Caco-2 (cell line): ENCODE measurements around the gene GRAMD2B. TPM values are rescaled to one million over a fixed set of nuclear protein-coding genes. Genes with fewer than 3 reads are reported as not detected.
A peak's percentile ranks its signal among the peaks of the same experiment; 100 is the strongest.

Source experiments
- BruUV-seq: library from RNA; stranded (reverse); fragments of 400-500 nt; replicated peaks from 2 replicates; lab custom pipeline; 2021; lab: Mats Ljungman, UMichigan
- CTCF ChIA-PET: fragments of 300-600 bp; sonication (Branson Sonifier 250); formaldehyde crosslinking; loops from one replicate; lab custom pipeline; 2022; ENCODE audit warnings: antibody characterized with exemption; lab: Charles Lee
- POLR2A ChIA-PET: fragments of 300-600 bp; sonication (Branson Sonifier 250); formaldehyde crosslinking; loops from one replicate; lab custom pipeline; 2022; ENCODE audit warnings: antibody characterized with exemption; lab: Charles Lee
- DNase-seq, 2 experiments: peaks; one replicate each; pipeline versions ENCODE4 v3.0.0 to v3.0.0-alpha.2; 2020 to 2022
- H3K27me3 ChIP-seq: replicated peaks from 2 replicates; pipeline ENCODE4 v1.6.0; 2011; ENCODE audit warnings: low read length; ENCODE audit not compliant: control insufficient read depth, insufficient read depth
- H3K36me3 ChIP-seq: 2 replicates; pipeline ENCODE4 v1.5.1; 2011; ENCODE audit warnings: low read length; ENCODE audit not compliant: control insufficient read depth, insufficient read depth
- H3K4me1 ChIP-seq: fragments of 250-450 bp; sonication (Bioruptor Pico); 2 replicates; pipeline ENCODE4 v1.5.1; 2020; ENCODE audit warnings: mild to moderate bottlenecking
- H3K4me3 ChIP-seq: 2 replicates; pipeline ENCODE4 v1.5.1; 2011; ENCODE audit warnings: low read depth, mild to moderate bottlenecking, control low read depth, low read length
- H3K9me3 ChIP-seq: fragments of 250-450 bp; sonication (Bioruptor Pico); 2 replicates; pipeline ENCODE4 v1.5.1; 2020; ENCODE audit warnings: mild to moderate bottlenecking, moderate library complexity
- H3K27ac Mint-ChIP-seq: one replicate; pipeline ENCODE4 v1.8.0; 2022; ENCODE audit warnings: mixed read lengths; ENCODE audit not compliant: unreplicated experiment
- H3K27me3 Mint-ChIP-seq: one replicate; pipeline ENCODE4 v1.8.0; 2022; ENCODE audit warnings: mixed read lengths; ENCODE audit not compliant: insufficient read depth, unreplicated experiment
- H3K36me3 Mint-ChIP-seq: one replicate; pipeline ENCODE4 v1.8.0; 2022; ENCODE audit warnings: mild to moderate bottlenecking, mixed read lengths; ENCODE audit not compliant: insufficient read depth, unreplicated experiment
- H3K4me1 Mint-ChIP-seq: one replicate; pipeline ENCODE4 v1.8.0; 2022; ENCODE audit warnings: low read depth, mixed read lengths; ENCODE audit not compliant: unreplicated experiment
- H3K4me3 Mint-ChIP-seq: one replicate; pipeline ENCODE4 v1.8.0; 2022; ENCODE audit warnings: mild to moderate bottlenecking, moderate library complexity, mixed read lengths; ENCODE audit not compliant: unreplicated experiment
- H3K9me3 Mint-ChIP-seq: one replicate; pipeline ENCODE4 v1.8.0; 2022; ENCODE audit warnings: mixed read lengths; ENCODE audit not compliant: unreplicated experiment
- CTCF ChIP-seq, 2 experiments: fragments of 200-600 bp in 1 of 2; IDR thresholded peaks; 1 replicate in 1 of 2; 2 replicates in 1 of 2; pipeline versions ENCODE4 v1.5.1 to v1.8.0; 2011 to 2022; ENCODE audit warnings: antibody characterized with exemption in 1 of 2, control low read depth in 1 of 2, inconsistent platforms in 1 of 2, low read depth in 1 of 2, low read length in 1 of 2, mild to moderate bottlenecking in 1 of 2, moderate library complexity in 1 of 2; ENCODE audit not compliant: insufficient read depth in 1 of 2, severe bottlenecking in 1 of 2, unreplicated experiment in 1 of 2
- intact Hi-C: fragments of 100-400 bp; cut with micrococcal nuclease; formaldehyde crosslinking; loops from one replicate; pipeline ENCODE4 v1.10.0; 2022; ENCODE audit not compliant: unreplicated experiment
- total RNA-seq: library from RNA; stranded (reverse); gene quantifications from 2 replicates; pipeline ENCODE4 v1.2.3, GENCODE V29; 2022

Gene GRAMD2B
- total RNA-seq, 1 experiment from 2014 or later: 3.0 TPM

DNA sequence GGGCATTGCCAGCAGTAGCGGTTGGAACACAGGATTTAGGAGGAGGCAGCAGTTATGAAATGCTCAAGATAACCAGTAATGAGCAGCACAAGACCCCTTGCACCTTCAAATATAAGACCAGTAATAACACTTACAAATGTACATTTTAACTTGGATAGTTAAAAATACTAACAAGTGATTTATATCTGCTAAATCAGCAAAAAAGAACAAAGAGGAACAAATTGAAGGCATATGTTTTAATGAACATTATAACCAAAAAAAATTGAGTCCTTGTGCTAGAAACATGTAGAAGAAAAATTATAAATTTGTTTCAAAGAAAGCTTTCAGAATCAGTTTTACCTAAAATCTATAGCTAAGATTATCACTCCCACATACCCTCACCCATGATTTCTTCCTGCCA lies 119.8 kb downstream of the GRAMD2B start:
- peaks cover 4% of the 10 kb centered on the region for H3K36me3 ChIP-seq
- H3K27me3 ChIP-seq: no peaks in the 10 kb centered on the region
- TF ChIP-seq CTCF (IDR thresholded peaks at IDR 0.05; ENCODE audit: insufficient read depth in 1 of 2, low read depth in 1 of 2, low read length in 1 of 2, severe bottlenecking in 1 of 2, unreplicated experiment in 1 of 2): no peak
- no peak for DNase-seq
- Mint-ChIP-seq H3K9me3 (no peaks in the 10 kb centered on the region), H3K4me3 (no peak overlapping the region), H3K4me1 (no peaks in the 10 kb centered on the region), H3K27me3 (no peaks in the 10 kb centered on the region), H3K36me3 (peaks cover 52% of the 10 kb centered on the region), H3K27ac (no peak overlapping the region)
- intact Hi-C loops: no loop called here
- BruUV-seq: no TSS peak
- H3K4me3 ChIP-seq: no peak overlapping the region
- 0 out of 2 replicates have a peak, but pooled peaks cover 3% of the 10 kb centered on the region for H3K4me1 ChIP-seq
- H3K9me3 ChIP-seq: no peaks in the 10 kb centered on the region
- CTCF ChIA-PET: interaction anchor here (0.6 kb wide), 1 partner anchor 265 kb away, joined by 5 read pairs; no protein-coding TSS in a partner anchor
- POLR2A ChIA-PET: no interaction called here

DNA sequence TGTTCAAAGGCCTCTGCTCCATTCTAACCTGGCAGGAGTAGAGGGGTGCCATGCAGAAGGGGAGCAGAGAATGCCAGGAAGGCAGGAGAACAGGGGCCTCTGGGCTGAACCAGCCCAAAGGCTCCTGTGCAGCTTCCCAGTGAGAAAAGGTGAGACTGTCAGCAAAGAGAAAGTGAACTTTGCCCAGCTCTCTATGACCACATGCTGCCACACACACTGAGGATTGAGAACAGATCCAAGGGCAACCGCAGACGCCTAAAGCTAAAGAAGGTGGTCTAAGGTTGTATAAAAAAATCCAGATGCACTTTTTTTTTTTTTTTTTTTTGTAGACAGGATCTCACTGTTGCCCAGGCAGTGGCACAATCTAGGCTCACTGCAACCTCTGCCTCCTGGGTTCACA lies 120.5 kb downstream of the GRAMD2B start:
- H3K4me3 ChIP-seq: no peak overlapping the region
- POLR2A ChIA-PET: interaction anchor here (0.9 kb wide), 1 partner anchor 52 kb away, joined by 4 read pairs; the partner anchor contains the start of gene ALDH7A1
- H3K4me1 ChIP-seq: 0 out of 2 replicates have a peak, but pooled peaks cover 3% of the 10 kb centered on the region
- intact Hi-C loops: loop anchor here (1.0 kb wide), 1 partner anchor 52 kb away; the partner anchor contains the start of gene ALDH7A1
- H3K4me3 Mint-ChIP-seq: no peak overlapping the region
- TF ChIP-seq CTCF (IDR thresholded peaks at IDR 0.05; ENCODE audit: insufficient read depth in 1 of 2, low read depth in 1 of 2, low read length in 1 of 2, severe bottlenecking in 1 of 2, unreplicated experiment in 1 of 2): no peak
- peak in 1 of 2 experiments; percentile 23 for DNase-seq
- no peaks in the 10 kb centered on the region for H3K4me1 Mint-ChIP-seq
- no peaks in the 10 kb centered on the region for H3K27me3 ChIP-seq
- no peaks in the 10 kb centered on the region for H3K9me3 Mint-ChIP-seq
- no peaks in the 10 kb centered on the region for H3K27me3 Mint-ChIP-seq
- CTCF ChIA-PET: interaction anchor here (0.6 to 0.8 kb wide), 2 partner anchors 15 to 265 kb away, joined by 3 to 5 read pairs; no protein-coding TSS in a partner anchor
- peaks cover 4% of the 10 kb centered on the region for H3K36me3 ChIP-seq
- H3K9me3 ChIP-seq: no peaks in the 10 kb centered on the region
- H3K36me3 Mint-ChIP-seq: peaks cover 57% of the 10 kb centered on the region
- no peak overlapping the region for H3K27ac Mint-ChIP-seq
- BruUV-seq: TSS peak; percentile 10

Other genes with a start within 250 kb of the GRAMD2B start
- 192 and 204 TPM in 2 replicates for gene ALDH7A1, start 171.8 kb downstream of the GRAMD2B start, total RNA-seq
- 38.7 and 41.3 TPM in 2 replicates for gene PHAX, start 177.5 kb downstream of the GRAMD2B start, total RNA-seq